Neuronal stem cell (in vitro differentiated cells): ENCODE results near the gene STX17.

Source experiments
- DNase-seq: peaks from one replicate; pipeline ENCODE4 v3.0.0-alpha.2; 2013; ENCODE audit warnings: low spot score
- H2AFZ ChIP-seq: one replicate; pipeline ENCODE4 v1.6.1; 2013; ENCODE audit warnings: mild to moderate bottlenecking, low read length, inconsistent platforms
- H2AK5ac ChIP-seq: 2 replicates; pipeline ENCODE4 v1.6.1; 2013; ENCODE audit warnings: low read depth, mild to moderate bottlenecking, inconsistent platforms, low read length, moderate library complexity, mixed read lengths
- H2BK120ac ChIP-seq: 2 replicates; pipeline ENCODE4 v1.6.1; 2013; ENCODE audit warnings: low read depth, mild to moderate bottlenecking, inconsistent platforms, low read length, moderate library complexity, mixed read lengths
- H2BK12ac ChIP-seq: one replicate; pipeline ENCODE4 v1.6.1; 2013; ENCODE audit warnings: low read length, inconsistent platforms
- H2BK15ac ChIP-seq: 2 replicates; pipeline ENCODE4 v1.6.1; 2013; ENCODE audit warnings: mild to moderate bottlenecking, low read length, inconsistent platforms, mixed read lengths
- H2BK5ac ChIP-seq: one replicate; pipeline ENCODE4 v1.6.1; 2013; ENCODE audit warnings: inconsistent platforms, mild to moderate bottlenecking, low read length, moderate library complexity
- H3K14ac ChIP-seq: one replicate; pipeline ENCODE4 v1.6.1; 2013; ENCODE audit warnings: low read length, inconsistent platforms
- H3K18ac ChIP-seq: 2 replicates; pipeline ENCODE4 v1.6.1; 2013; ENCODE audit warnings: low read length, inconsistent platforms
- H3K23ac ChIP-seq: 2 replicates; pipeline ENCODE4 v1.6.1; 2013; ENCODE audit warnings: low read depth, mild to moderate bottlenecking, mixed read lengths, low read length, inconsistent platforms; ENCODE audit not compliant: poor library complexity
- H3K27ac ChIP-seq: replicated peaks from 3 replicates; pipeline ENCODE4 v1.5.1; 2013; ENCODE audit warnings: low read length, inconsistent platforms
- H3K27me3 ChIP-seq, 3 experiments: 2 replicates each; pipeline ENCODE4 v1.6.1; 2013; ENCODE audit warnings: low read length in 3 of 3, mild to moderate bottlenecking in 2 of 3, inconsistent platforms in 1 of 3, low read depth in 1 of 3, mixed read lengths in 1 of 3, moderate library complexity in 1 of 3; ENCODE audit not compliant: control insufficient read depth in 3 of 3, insufficient read depth in 3 of 3
- H3K36me3 ChIP-seq, 2 donors: replicated peaks in 1 of 2; 2 replicates each; pipeline ENCODE4 v1.6.1; 2013; ENCODE audit warnings: low read length in 2 of 2; ENCODE audit not compliant: control insufficient read depth in 2 of 2, insufficient read depth in 2 of 2
- H3K4ac ChIP-seq: 2 replicates; pipeline ENCODE4 v1.6.1; 2013; ENCODE audit warnings: inconsistent platforms, mild to moderate bottlenecking, low read length, moderate library complexity
- H3K4me1 ChIP-seq, 2 donors: 1 replicate in 1 of 2; 2 replicates in 1 of 2; pipeline ENCODE4 v1.6.1; 2013; ENCODE audit warnings: low read length in 2 of 2, low read depth in 1 of 2; ENCODE audit not compliant: control insufficient read depth in 2 of 2, insufficient read depth in 1 of 2
- H3K4me2 ChIP-seq: one replicate; pipeline ENCODE4 v1.6.1; 2013; ENCODE audit warnings: mild to moderate bottlenecking, low read length, inconsistent platforms; ENCODE audit not compliant: insufficient read depth, poor library complexity, severe bottlenecking
- H3K4me3 ChIP-seq, 2 donors: 2 replicates each; pipeline ENCODE4 v1.5.1; 2013; ENCODE audit warnings: low read length in 2 of 2, mild to moderate bottlenecking in 2 of 2, inconsistent platforms in 1 of 2, moderate library complexity in 1 of 2
- H3K79me1 ChIP-seq: one replicate; pipeline ENCODE4 v1.6.1; 2013; ENCODE audit warnings: low read depth, mild to moderate bottlenecking, inconsistent platforms, low read length, moderate library complexity
- H3K9ac ChIP-seq: one replicate; pipeline ENCODE4 v1.6.1; 2013; ENCODE audit warnings: mild to moderate bottlenecking, low read depth, low read length, inconsistent platforms; ENCODE audit not compliant: poor library complexity
- H3K9me3 ChIP-seq, 2 donors: replicated peaks in 1 of 2; 2 replicates each; pipeline versions ENCODE3 to v1.6.1; 2013; ENCODE audit warnings: low read length in 2 of 2, mild to moderate bottlenecking in 2 of 2, inconsistent platforms in 1 of 2, low read depth in 1 of 2, mixed read lengths in 1 of 2, moderate library complexity in 1 of 2; ENCODE audit not compliant: control insufficient read depth in 2 of 2, insufficient read depth in 1 of 2
- H4K8ac ChIP-seq: one replicate; pipeline ENCODE4 v1.6.1; 2013; ENCODE audit warnings: low read depth, mild to moderate bottlenecking, inconsistent platforms, low read length, moderate library complexity
- H4K91ac ChIP-seq: one replicate; pipeline ENCODE4 v1.6.1; 2013; ENCODE audit warnings: low read length, low read depth, mild to moderate bottlenecking, inconsistent platforms; ENCODE audit not compliant: poor library complexity
- WGBS, 2 donors: extraction: QIAGEN DNeasy Blood & Tissue Kit; methylation state at CpG; one replicate each; pipeline ENCODE4 v1.1.7; 2013; ENCODE audit warnings: missing lambda C conversion rate in 2 of 2, mixed read lengths in 1 of 2; ENCODE audit not compliant: insufficient read length in 2 of 2, insufficient replicate concordance in 1 of 2; ENCODE audit errors: extremely low coverage in 2 of 2; 5-methylcytosine and 5-hydroxymethylcytosine counted together

Gene STX17

GRCh38 chr9:100019541-100019940 lies 113.1 kb downstream of the STX17 start:
- no peaks in the 10 kb centered on the region for H3K27me3 ChIP-seq
- no peak overlapping the region for H2AK5ac ChIP-seq
- no peaks in the 10 kb centered on the region for H3K4me1 ChIP-seq
- H2BK15ac ChIP-seq = no peak overlapping the region
- H3K79me1 ChIP-seq = no peaks in the 10 kb centered on the region
- H2AFZ ChIP-seq = no peak overlapping the region
- H3K4me3 ChIP-seq = no peak overlapping the region
- no peak overlapping the region for H2BK12ac ChIP-seq
- WGBS, 2 donors = no CpG with 5 or more reads among the region's 1 CpG
- no peak overlapping the region for H4K91ac ChIP-seq
- no peak overlapping the region for H3K4me2 ChIP-seq
- H3K18ac ChIP-seq = no peak overlapping the region
- H3K27ac ChIP-seq = no peak overlapping the region
- no peak overlapping the region for H3K9ac ChIP-seq
- DNase-seq = no peak
- H3K9me3 ChIP-seq = peaks cover 2 to 3% of the 10 kb centered on the region in 2 donors
- no peak overlapping the region for H4K8ac ChIP-seq
- no peak overlapping the region for H3K23ac ChIP-seq
- no peak overlapping the region for H2BK5ac ChIP-seq
- H3K36me3 ChIP-seq = peaks cover 2 to 41% of the 10 kb centered on the region in 2 donors
- H3K14ac ChIP-seq = no peak overlapping the region
- no peak overlapping the region for H2BK120ac ChIP-seq
- no peak overlapping the region for H3K4ac ChIP-seq
